Right cardiac atrium (tissue), 5 donors: Measurements from ENCODE around the gene SGCA. TPM values are rescaled to one million over a fixed set of nuclear protein-coding genes. Genes with fewer than 3 reads are reported as not detected.

Experiments
- ATAC-seq, 2 donors: fragments of 200-7000 bp; cut with Tn5 transposase; one replicate each; pipeline versions ENCODE4 v1.8.0 to v1.9.1; 2020; ENCODE audit warnings: moderate library complexity in 2 of 2, mild to moderate bottlenecking in 1 of 2
- DNase-seq, 3 donors: peaks; one replicate each; pipeline ENCODE4 v3.0.0-alpha.2; 2020
- H3K27ac ChIP-seq: one replicate; pipeline ENCODE4 v1.5.1; 2013; ENCODE audit warnings: mild to moderate bottlenecking, low read length, control low read depth, moderate library complexity
- H3K27me3 ChIP-seq: one replicate; pipeline ENCODE4 v1.6.1; 2013; ENCODE audit not compliant: control insufficient read depth, insufficient read depth
- H3K4me1 ChIP-seq: one replicate; pipeline ENCODE4 v1.6.1; 2013; ENCODE audit warnings: low read length; ENCODE audit not compliant: control insufficient read depth, insufficient read depth
- H3K4me3 ChIP-seq: one replicate; pipeline ENCODE4 v1.5.1; 2013; ENCODE audit warnings: low read length, control low read depth
- H3K9me3 ChIP-seq: one replicate; pipeline ENCODE4 v1.6.1; 2013; ENCODE audit warnings: low read length; ENCODE audit not compliant: control insufficient read depth
- WGBS: extraction: QIAGEN DNeasy Blood & Tissue Kit; methylation state at CpG from one replicate; pipeline ENCODE4 v1.1.7; 2013; 5-methylcytosine and 5-hydroxymethylcytosine counted together
- intact Hi-C, 4 donors: fragments of 100-400 bp; cut with DNase I; formaldehyde crosslinking; loops; one replicate each; pipeline versions ENCODE4 v1.11.0 to v1.14.0; 2022 to 2023
- polyA plus RNA-seq: library from polyadenylated mRNA; stranded (reverse); fragments of 200-250 nt; gene quantifications from one replicate; pipeline ENCODE4 v1.2.3, GENCODE V29; 2013
- total RNA-seq, 4 donors: library from RNA; stranded (reverse); fragmentation: NEBNext Ultra II Directional; extraction: Animal tissue kit (Norgen Biotek cat#: 25700); gene quantifications; one replicate each; pipeline ENCODE4 v1.2.1, GENCODE V29; 2021
- donor health status: healthy with polysubstance abuse.
- donor health status: DM: no; HTN: yes; CAD: no.
- donor health status: DM: no; HTN: no; CAD: no.
- donor health status: DM: no; HTN: yes; CAD: no; lungs with severe emphysema.
- donor health status: DM: yes; HTN: yes; CAD: no.

The SGCA gene
- total and polyA plus RNA-seq, 5 donors, result 127 to 156 (median 134) TPM

- ATAC-seq, result no peak
- Histone ChIP-seq H3K4me3 (peak within 1 kb of the TSS; percentile 86), H3K9me3 (no peaks in the 10 kb centered on the region), H3K27me3 (no peaks in the 10 kb centered on the region), H3K27ac (peak within 1 kb of the TSS; percentile 96), H3K4me1 (peaks cover 23% of the 10 kb centered on the region)
- WGBS, result under 1% methylated on average over 69 of the region's 69 CpGs
- peak; percentile 22 to 71 (median 58) for DNase-seq
- intact Hi-C loops, result loop anchor here in 1 of 4 donors (10.0 kb wide), 1 partner anchor 56 kb away; the partner anchor contains the start of gene PDK2
Observed at GRCh38 chr17:50150354-50151040, 15.3 kb upstream of the SGCA start, which contains the start of gene PPP1R9B. Gene PPP1R9B, minus strand, starts transcription at chr17:50150677. Its CDS starts 164 bp downstream, at chr17:50150513.

GRCh38 chr17:50151041-50151936, 14.5 kb upstream of the SGCA start:
- peak overlapping the region; percentile 96 for H3K27ac ChIP-seq
- DNase-seq (peak; percentile 92 to 97 (median 96)), ATAC-seq (peak; percentile 77 to 79)
- no peaks in the 10 kb centered on the region for H3K27me3 ChIP-seq
- intact Hi-C loops, result loop anchor here in 1 of 4 donors (10.0 kb wide), 1 partner anchor 56 kb away; the partner anchor contains the start of gene PDK2
- H3K4me1 ChIP-seq, result peaks cover 23% of the 10 kb centered on the region
- no peaks in the 10 kb centered on the region for H3K9me3 ChIP-seq
- under 1% methylated on average over 40 of the region's 40 CpGs for WGBS
- peak overlapping the region; percentile 86 for H3K4me3 ChIP-seq

GRCh38 chr17:50151937-50152547, 13.8 kb upstream of the SGCA start:
- DNase-seq, result peak; percentile 82 to 92 (median 88)
- WGBS, result 4% methylated on average over 12 of the region's 12 CpGs
- intact Hi-C loops, result loop anchor here in 1 of 4 donors (10.0 kb wide), 1 partner anchor 57 kb away; the partner anchor contains the start of gene PDK2
- peaks cover 17% of the 10 kb centered on the region for H3K4me1 ChIP-seq
- no peaks in the 10 kb centered on the region for H3K9me3 ChIP-seq
- peak; percentile 73 to 79 for ATAC-seq
- H3K27me3 ChIP-seq, result no peaks in the 10 kb centered on the region
- peak overlapping the region; percentile 86 for H3K4me3 ChIP-seq
- H3K27ac ChIP-seq, result peak overlapping the region; percentile 78

DNA sequence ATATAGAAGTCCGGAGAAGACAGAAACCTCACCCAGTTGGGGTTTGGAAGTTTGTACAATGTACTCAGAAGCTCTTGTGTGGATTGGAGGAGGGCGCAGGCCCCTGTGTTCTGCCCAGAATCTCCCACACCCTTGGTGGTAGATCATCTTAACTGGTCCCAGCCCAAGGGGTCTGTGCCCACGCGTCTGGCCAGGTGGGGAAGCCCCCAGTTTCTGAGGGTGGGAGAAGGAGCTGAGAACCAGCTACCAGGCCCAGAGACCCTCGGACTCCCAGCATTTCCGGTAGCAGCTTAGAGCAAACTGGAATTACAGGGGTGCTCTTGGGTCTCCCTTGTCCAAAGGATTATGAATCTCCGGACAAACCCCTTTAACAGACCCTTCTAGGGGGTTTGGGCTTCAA, 13.1 kb upstream of the SGCA start:
- H3K4me1 ChIP-seq, result peaks cover 14% of the 10 kb centered on the region
- ATAC-seq (no peak), DNase-seq (peak; percentile 20 to 58 (median 36))
- intact Hi-C loops, result loop anchor here in 1 of 4 donors (10.0 kb wide), 1 partner anchor 58 kb away; the partner anchor contains the start of gene PDK2
- H3K27me3 ChIP-seq, result no peaks in the 10 kb centered on the region
- no peak overlapping the region for H3K4me3 ChIP-seq
- H3K9me3 ChIP-seq, result no peaks in the 10 kb centered on the region
- H3K27ac ChIP-seq, result peak overlapping the region; percentile 25
- WGBS, result 62% methylated on average over 7 of the region's 7 CpGs

GRCh38 chr17:50153650-50154575, 11.9 kb upstream of the SGCA start:
- Histone ChIP-seq H3K9me3 (no peaks in the 10 kb centered on the region), H3K4me3 (no peak overlapping the region), H3K27ac (peak overlapping the region; percentile 68), H3K27me3 (no peaks in the 10 kb centered on the region), H3K4me1 (peaks cover 14% of the 10 kb centered on the region)
- WGBS, result 19% methylated on average over 16 of the region's 16 CpGs
- peak; percentile 75 to 93 (median 93) for DNase-seq
- intact Hi-C loops, result loop anchor here in 1 of 4 donors (10.0 kb wide), 1 partner anchor 59 kb away; the partner anchor contains the start of gene PDK2
- peak; percentile 27 to 38 for ATAC-seq

DNA sequence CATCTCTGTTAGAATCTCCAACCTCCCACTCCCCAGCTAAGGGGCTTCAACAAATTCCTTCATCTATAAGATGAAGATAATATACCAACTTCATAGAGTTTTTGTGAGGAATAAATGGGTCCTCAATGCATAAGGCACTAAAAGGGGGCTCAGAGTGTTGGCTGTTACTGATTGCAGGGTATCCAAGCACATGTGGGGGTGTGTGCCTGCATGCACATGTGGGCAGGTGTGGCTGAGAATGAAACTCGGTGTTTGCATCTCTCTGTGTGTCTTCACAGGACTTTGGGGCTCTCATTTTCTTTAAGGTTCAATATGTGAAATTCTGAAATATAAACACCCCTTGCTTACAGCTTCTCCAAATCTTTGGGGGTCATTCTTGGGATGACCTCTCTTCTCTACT, 11.2 kb upstream of the SGCA start:
- no peak overlapping the region for H3K4me3 ChIP-seq
- H3K27me3 ChIP-seq, result no peaks in the 10 kb centered on the region
- intact Hi-C loops, result loop anchor here in 1 of 4 donors (10.0 kb wide), 1 partner anchor 60 kb away; the partner anchor contains the start of gene PDK2
- peak overlapping the region; percentile 37 for H3K27ac ChIP-seq
- H3K9me3 ChIP-seq, result no peaks in the 10 kb centered on the region
- DNase-seq, result peak in 1 of 3 donors; percentile 7
- WGBS, result 40% methylated on average over 1 of the region's 1 CpG
- peaks cover 14% of the 10 kb centered on the region for H3K4me1 ChIP-seq
- ATAC-seq, result no peak

GRCh38 chr17:50155115-50155819, 10.5 kb upstream of the SGCA start:
- 55% methylated on average over 8 of the region's 8 CpGs for WGBS
- intact Hi-C loops, result loop anchor here in 1 of 4 donors (10.0 kb wide), 1 partner anchor 60 kb away; the partner anchor contains the start of gene PDK2
- peak; percentile 59 to 80 (median 74) for DNase-seq
- Histone ChIP-seq H3K27ac (peak overlapping the region; percentile 50), H3K4me3 (no peak overlapping the region), H3K4me1 (peaks cover 14% of the 10 kb centered on the region), H3K9me3 (no peaks in the 10 kb centered on the region), H3K27me3 (no peaks in the 10 kb centered on the region)
- peak; percentile 5 to 30 for ATAC-seq

- Histone ChIP-seq H3K4me3 (no peak overlapping the region), H3K4me1 (peaks cover 14% of the 10 kb centered on the region), H3K27me3 (no peaks in the 10 kb centered on the region), H3K27ac (no peak overlapping the region), H3K9me3 (no peaks in the 10 kb centered on the region)
- ATAC-seq (no peak), DNase-seq (peak in 1 of 3 donors; percentile 6)
- intact Hi-C loops, result loop anchor here in 1 of 4 donors (10.0 kb wide), 1 partner anchor 63 kb away; the partner anchor contains the start of gene PDK2
- 58% methylated on average over 4 of the region's 4 CpGs for WGBS
Observed at GRCh38 chr17:50157891-50158290, 7.9 kb upstream of the SGCA start.
